Transverse colon (tissue), 3 donors: ENCODE results near the gene HEPN1.

ENCODE experiments used
- EP300 ChIP-seq: sonication (generic); formaldehyde crosslinking; IDR thresholded peaks from one replicate; pipeline ENCODE4 v1.6.1; 2017; ENCODE audit warnings: antibody characterized with exemption, low read depth
- POLR2AphosphoS5 ChIP-seq, 3 donors: sonication (generic); formaldehyde crosslinking; IDR thresholded peaks; one replicate each; pipeline ENCODE4 v1.6.1; 2016; ENCODE audit warnings: antibody characterized with exemption in 3 of 3

DNA sequence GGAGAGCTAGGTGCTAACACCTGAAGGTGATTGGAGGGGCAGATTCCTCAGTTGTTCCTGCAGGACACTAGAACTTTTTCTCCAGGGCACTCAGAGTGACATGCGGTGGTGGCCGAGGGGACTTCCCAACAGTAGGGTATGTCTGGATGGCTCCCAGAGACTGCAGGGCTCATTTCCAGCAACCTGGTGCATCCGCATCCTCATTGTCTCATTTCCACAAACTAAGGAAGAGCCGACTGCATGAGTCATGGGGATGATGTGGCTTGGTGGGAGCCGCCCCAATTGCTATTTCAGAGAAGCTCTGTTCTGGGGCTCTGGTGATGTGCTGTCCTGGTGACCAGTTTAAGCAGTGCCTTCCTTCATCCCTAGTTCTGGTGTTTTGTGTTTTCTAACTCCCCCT is 18.6 kb upstream of the HEPN1 start:
- TF ChIP-seq EP300 = no peak
- no peak for TF ChIP-seq POLR2AphosphoS5 (IDR thresholded peaks at IDR 0.05)
